ENCODE data around the gene SLC17A4.
"Not testable (repeated sequence)": the region's sequence is repeated elsewhere in the genome, so short reads cannot be mapped to it uniquely, and the experiment has no call there.

SLC17A4 gene, protein sequence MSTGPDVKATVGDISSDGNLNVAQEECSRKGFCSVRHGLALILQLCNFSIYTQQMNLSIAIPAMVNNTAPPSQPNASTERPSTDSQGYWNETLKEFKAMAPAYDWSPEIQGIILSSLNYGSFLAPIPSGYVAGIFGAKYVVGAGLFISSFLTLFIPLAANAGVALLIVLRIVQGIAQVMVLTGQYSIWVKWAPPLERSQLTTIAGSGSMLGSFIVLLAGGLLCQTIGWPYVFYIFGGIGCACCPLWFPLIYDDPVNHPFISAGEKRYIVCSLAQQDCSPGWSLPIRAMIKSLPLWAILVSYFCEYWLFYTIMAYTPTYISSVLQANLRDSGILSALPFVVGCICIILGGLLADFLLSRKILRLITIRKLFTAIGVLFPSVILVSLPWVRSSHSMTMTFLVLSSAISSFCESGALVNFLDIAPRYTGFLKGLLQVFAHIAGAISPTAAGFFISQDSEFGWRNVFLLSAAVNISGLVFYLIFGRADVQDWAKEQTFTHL

GRCh38 chr6:25754535-25754934, at the start of gene SLC17A4:
Gene SLC17A4, plus strand, starts transcription at chr6:25754742. Its CDS starts 7,221 bp downstream, at chr6:25761963.
- no peak for DNase-seq

DNA sequence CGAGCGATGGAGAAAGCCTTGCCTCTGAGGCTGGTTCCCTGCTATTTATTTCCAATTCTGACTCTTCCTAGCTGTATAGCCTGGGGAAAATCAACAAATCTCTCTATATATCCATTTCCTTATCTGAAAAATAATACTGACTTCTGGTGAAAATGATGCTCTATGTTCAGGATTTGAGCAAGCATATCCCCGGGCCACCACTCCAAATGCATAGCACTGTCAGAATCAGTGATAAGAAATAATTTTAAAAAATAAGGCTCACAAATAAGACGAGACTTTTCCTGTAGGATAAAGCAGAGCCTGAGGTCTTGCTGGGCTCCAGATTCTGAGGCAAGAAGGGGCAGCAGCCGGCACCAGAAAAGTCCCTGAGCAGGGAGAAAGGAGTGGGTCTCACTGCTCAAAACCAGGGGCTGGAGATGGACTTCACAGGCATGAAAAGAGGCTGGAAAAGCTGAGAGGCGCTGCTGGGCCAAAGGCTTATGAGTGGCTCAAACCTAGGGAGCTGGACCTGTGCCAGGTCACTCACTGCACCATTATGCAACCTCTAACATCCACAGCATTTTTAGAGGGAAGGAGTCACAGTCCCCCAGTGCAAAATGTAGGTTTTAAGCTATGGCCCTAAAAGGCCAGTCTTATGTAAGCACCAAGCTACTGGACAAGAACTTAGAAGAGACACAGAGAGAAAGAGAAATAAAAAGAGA, 48.1 kb upstream of the SLC17A4 start:
- DNase-seq: no peak

DNA sequence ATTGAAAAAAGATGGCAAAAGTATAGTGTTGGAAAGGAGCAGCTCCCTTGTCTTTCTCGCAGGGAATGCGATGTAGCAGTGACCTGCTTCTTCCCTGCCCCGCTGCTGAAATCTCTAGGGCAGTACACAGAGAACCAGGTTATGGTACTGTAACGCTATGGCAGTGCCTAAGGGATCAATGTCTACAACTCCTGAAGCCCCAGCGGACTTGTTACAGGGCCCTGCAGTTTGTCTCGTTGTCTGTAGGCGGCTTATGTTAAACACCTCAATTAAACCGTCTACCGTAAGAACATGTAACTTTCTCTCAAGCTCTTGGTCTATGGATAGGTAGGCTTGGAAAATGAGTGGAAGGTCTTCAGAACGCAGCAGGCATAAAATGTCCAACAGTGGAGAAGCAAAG, 44.8 kb upstream of the SLC17A4 start:
- no peak for DNase-seq

DNA sequence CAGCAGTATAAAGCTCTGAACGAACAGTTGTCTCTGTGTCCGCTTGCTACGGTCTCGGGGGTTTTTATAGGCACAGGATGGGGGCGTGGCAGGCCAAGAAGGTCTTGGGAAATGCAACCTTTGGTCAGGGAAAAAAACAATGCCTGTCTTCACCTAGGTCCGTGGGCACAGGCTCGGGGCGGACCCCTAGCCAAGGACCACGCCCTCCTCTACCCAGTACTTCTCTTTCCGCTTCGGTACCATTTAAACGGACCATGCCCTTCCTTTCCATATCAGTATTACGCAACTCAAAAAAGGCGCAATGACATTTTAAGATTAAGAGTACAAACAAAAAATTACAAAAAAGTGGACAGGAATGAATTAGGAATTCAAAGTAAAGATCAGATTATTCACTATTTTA, 44.3 kb upstream of the SLC17A4 start:
- no peak for DNase-seq

GRCh38 chr6:25713824-25714223, 40.7 kb upstream of the SLC17A4 start:
- no peak for DNase-seq

GRCh38 chr6:25714765-25715164, 39.8 kb upstream of the SLC17A4 start:
- no peak for DNase-seq

- no peak for DNase-seq
Measured at GRCh38 chr6:25715794-25716193, 38.7 kb upstream of the SLC17A4 start.

DNA sequence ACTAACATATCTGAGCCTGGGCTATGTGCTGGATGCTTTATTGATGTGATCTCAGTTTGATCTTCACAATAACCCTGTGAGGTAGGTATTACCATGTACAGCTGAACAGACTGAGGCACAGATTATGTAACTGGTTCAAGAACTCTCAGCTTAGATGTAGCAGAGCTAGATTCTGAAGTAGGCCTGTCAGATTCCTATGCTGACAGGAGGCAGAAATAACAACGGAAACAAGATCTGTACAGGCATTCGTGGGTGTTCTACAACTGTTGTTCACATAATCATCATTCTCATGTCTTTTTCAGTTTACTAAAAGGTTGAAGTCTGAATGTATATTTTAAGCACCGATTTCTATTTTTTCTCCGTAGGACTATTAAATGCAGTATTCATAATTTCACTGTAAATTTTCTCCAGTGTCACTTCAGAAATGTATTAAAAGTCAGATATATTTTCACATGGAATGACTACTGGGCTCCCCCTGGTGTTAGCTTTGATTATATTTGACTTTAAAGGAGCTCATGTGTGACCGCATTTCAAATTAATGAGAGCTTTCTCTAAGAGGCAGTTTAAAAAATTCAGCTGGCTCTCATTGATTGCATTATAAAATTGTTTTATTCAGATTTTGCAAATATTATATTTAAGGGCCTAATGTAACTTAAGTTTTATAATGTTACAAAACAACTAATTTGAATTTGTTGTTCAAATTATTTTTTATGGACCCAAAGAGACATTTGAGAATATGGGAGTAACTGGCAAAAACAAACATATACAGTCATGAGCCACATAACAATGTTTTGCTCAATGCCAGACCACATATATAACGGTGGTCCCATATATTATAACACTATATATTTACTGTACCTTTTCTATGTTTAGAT, 36.4 kb upstream of the SLC17A4 start:
- DNase-seq: no peak

- DNase-seq: no peak
Measured at GRCh38 chr6:25726122-25726911, 28.2 kb upstream of the SLC17A4 start.

- DNase-seq: no peak
Measured at GRCh38 chr6:25727028-25727427, 27.5 kb upstream of the SLC17A4 start.

- no peak for DNase-seq
Measured at GRCh38 chr6:25730907-25731306, 23.6 kb upstream of the SLC17A4 start.

DNA sequence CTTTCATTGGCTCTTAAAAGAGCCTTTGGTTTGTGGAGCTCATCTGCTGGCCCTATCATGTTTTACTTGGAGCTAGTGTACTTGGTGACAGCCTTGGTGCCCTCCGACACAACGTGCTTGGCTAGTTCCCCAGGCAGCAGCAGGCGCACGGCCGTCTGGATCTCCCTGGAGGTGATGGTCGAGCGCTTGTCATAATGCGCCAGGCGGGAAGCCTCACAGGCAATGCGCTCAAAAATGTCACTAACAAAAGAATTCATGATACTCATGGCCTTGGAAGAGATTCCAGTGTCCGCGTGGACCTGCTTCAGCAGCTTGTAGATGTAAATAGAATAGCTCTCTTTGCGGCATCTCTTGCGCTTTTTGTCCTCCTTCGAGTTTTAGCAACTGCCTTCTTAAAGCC, 22.8 kb upstream of the SLC17A4 start:
- no peak for DNase-seq

GRCh38 chr6:25732468-25733198, 21.9 kb upstream of the SLC17A4 start:
- no peak for DNase-seq

- no peak for DNase-seq
Measured at GRCh38 chr6:25735261-25735660, 19.3 kb upstream of the SLC17A4 start.

GRCh38 chr6:25743868-25744267, 10.7 kb upstream of the SLC17A4 start:
- DNase-seq: no peak

- no peak for DNase-seq
Measured at GRCh38 chr6:25745836-25746235, 8.7 kb upstream of the SLC17A4 start.

GRCh38 chr6:25746968-25747367, 7.6 kb upstream of the SLC17A4 start:
- no peak for DNase-seq

DNA sequence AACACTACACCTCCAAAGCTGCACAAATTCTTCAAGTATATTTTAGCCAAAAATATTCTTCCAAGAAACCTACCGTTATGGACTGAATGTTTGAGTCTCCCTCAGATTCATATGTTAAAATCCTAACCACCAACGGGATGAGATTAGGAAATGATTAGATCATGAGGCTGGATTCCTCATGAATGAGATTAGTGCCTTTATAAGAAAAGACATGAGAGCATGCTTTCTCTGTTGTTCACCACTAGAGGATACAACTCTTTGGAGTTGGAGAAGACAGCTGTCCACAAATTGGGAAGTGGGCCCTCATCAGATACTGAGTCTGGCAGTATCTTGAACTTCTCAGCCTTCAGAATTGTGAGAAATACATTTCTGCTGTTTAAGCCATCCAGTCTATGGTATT, 7.1 kb upstream of the SLC17A4 start:
- no peak for DNase-seq

DNA sequence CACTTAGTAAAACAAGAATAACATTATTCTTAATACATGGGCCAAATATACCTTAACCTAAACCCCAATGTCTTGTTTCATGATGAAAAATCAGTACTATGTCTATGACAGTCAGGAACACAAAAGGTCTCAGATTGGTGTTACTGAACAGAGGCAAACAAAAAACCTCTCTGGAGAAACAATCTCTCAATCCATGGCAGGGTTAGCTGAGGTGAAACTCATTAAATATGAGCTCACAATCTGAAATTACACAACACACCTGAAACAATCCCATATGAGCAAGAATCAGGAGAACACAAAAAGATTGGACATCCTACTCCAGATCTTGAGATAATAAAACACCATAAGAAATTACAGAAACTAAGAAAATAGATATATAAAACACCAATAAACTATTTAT, 6.5 kb upstream of the SLC17A4 start:
- no peak for DNase-seq

GRCh38 chr6:25748601-25749517, 5.7 kb upstream of the SLC17A4 start:
- not testable (repeated sequence) for DNase-seq

DNA sequence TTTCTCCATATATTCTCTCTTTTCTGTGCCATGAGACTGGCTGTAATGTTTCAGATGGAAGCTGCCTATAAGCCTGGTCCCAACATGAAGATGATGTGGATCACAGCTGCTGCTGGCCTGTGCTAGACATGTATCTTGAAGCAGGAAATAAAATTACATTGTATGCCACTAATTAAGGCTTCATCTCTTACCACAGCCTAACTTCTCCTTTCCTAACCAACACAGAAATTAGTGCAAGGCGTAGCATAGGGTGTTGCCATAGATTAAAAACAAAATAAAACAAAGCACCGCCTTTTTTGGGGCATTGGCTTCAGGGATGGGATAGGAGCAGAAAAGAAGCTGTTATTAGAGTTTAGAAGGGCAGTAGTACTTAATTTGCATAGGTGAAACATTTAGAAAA, 4.7 kb upstream of the SLC17A4 start:
- no peak for DNase-seq
